NB4 (cell line): ENCODE results near the gene KCNAB2.

Source experiments
- CTCF ChIP-seq: IDR thresholded peaks from one replicate; pipeline ENCODE4 v1.5.1; 2012; ENCODE audit warnings: low read depth, low read length
- MYC ChIP-seq: IDR thresholded peaks from 2 replicates; pipeline ENCODE4 v1.6.1; 2011; ENCODE audit warnings: low read depth, low read length
- POLR2A ChIP-seq: IDR thresholded peaks from 2 replicates; pipeline ENCODE4 v1.6.1; 2011; ENCODE audit warnings: mild to moderate bottlenecking; ENCODE audit not compliant: insufficient read length; ENCODE audit errors: extremely low read depth

- TF ChIP-seq CTCF = no peak
- TF ChIP-seq MYC = no peak
- no peak for TF ChIP-seq POLR2A
Measured at GRCh38 chr1:6099297-6099696, 53.6 kb downstream of the KCNAB2 start.
